Stimulated activated CD8-positive, alpha-beta memory T cell treated with anti-CD3 and anti-CD28 coated beads, Interleukin-12 subunit alpha, Interleukin-12 subunit beta, amount 100 ng/mL, for 1 hour (primary cell): ENCODE measurements around the gene GRB7.
"Not testable (repeated sequence)": the region's sequence is repeated elsewhere in the genome, so short reads cannot be mapped to it uniquely, and the experiment has no call there.

Source experiments
- DNase-seq: peaks from one replicate; pipeline ENCODE4 v3.0.0-alpha.2; 2020; ENCODE audit warnings: low read depth

GRB7 gene

DNA sequence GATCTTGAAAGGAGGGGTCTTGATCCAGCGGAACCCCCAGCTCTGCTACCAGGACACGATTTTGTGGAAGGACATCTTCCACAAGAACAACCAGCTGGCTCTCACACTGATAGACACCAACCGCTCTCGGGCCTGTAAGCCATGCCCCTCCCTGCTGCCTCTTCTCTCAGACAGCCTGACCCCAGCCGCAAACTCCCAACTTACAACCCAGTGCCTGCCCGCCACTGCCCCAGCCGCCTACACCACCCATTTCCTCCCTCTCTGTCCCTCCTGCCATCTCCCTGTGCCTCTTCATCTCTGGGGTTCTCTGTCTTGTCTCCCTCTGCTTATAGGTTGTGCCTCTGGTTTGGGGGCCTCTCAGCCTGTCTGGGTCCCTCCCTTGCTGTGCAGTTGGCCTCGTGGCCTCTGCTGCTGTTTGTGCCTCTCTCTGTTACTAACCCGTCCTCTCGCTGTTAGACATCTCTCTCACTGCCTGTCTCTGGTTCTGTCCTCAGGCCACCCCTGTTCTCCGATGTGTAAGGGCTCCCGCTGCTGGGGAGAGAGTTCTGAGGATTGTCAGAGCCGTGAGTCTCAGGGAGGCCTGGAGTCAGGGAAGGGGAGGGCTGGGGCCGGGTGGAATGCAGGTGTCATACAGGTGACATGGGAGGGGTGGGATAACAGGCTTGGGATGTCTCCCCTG lies 28.3 kb upstream of the GRB7 start:
- DNase-seq: no peak

GRCh38 chr17:39709998-39710964 lies 27.5 kb upstream of the GRB7 start:
- no peak for DNase-seq

- not testable (repeated sequence) for DNase-seq
Measured at GRCh38 chr17:39711071-39711470, 26.7 kb upstream of the GRB7 start.

DNA sequence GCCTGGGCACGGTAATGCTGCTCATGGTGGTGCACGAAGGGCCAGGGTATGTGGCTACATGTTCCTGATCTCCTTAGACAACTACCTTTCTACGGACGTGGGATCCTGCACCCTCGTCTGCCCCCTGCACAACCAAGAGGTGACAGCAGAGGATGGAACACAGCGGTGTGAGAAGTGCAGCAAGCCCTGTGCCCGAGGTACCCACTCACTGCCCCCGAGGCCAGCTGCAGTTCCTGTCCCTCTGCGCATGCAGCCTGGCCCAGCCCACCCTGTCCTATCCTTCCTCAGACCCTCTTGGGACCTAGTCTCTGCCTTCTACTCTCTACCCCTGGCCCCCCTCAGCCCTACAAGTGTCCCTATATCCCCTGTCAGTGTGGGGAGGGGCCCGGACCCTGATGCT lies 25.9 kb upstream of the GRB7 start:
- no peak for DNase-seq

- DNase-seq: no peak
Measured at GRCh38 chr17:39714234-39714633, 23.5 kb upstream of the GRB7 start.

DNA sequence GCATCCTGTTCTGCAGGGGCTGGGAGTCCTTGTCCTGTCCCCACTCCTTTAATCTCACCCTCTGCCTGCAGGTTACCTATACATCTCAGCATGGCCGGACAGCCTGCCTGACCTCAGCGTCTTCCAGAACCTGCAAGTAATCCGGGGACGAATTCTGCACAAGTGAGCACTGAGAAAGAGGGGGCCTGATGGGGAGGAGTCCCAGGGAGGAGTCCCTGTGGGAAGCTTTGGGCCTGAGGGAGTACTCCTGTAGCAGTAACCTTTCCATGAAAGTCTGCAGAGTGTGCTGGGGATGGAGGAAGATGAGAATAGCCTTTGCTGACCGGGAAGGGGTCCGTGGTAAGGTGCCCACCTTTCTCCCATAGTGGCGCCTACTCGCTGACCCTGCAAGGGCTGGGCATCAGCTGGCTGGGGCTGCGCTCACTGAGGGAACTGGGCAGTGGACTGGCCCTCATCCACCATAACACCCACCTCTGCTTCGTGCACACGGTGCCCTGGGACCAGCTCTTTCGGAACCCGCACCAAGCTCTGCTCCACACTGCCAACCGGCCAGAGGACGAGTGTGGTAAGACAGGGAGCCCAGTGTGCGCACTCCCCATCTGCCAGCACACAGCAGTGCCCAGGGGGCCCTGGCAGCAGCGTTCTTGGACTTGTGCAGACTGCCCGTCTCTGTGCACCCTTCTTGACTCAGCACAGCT lies 22.2 kb upstream of the GRB7 start:
- no peak for DNase-seq

DNA sequence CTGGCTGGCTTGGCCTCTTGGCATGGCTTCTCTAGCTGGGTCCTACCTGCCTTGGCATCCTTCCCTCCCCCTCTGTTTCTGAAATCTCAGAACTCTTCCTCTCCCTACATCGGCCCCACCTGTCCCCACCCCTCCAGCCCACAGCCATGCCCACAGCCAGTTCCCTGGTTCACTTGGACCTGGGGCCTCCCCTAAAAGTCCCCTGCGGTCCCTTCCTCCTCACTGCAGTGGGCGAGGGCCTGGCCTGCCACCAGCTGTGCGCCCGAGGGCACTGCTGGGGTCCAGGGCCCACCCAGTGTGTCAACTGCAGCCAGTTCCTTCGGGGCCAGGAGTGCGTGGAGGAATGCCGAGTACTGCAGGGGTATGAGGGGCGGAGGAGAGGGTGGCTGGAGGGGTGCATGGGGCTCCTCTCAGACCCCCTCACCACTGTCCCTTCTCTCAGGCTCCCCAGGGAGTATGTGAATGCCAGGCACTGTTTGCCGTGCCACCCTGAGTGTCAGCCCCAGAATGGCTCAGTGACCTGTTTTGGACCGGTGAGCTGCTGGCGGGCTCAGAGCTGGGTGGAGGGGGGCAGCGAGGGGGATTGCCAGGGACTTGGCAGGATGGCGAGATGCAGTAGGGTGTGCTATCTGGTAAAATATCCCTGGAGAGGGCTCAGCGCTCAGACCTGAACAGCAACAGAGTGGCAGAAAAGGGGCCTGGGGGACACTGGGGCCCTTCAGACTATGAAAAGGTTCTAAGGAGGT lies 21.5 kb upstream of the GRB7 start:
- no peak for DNase-seq

DNA sequence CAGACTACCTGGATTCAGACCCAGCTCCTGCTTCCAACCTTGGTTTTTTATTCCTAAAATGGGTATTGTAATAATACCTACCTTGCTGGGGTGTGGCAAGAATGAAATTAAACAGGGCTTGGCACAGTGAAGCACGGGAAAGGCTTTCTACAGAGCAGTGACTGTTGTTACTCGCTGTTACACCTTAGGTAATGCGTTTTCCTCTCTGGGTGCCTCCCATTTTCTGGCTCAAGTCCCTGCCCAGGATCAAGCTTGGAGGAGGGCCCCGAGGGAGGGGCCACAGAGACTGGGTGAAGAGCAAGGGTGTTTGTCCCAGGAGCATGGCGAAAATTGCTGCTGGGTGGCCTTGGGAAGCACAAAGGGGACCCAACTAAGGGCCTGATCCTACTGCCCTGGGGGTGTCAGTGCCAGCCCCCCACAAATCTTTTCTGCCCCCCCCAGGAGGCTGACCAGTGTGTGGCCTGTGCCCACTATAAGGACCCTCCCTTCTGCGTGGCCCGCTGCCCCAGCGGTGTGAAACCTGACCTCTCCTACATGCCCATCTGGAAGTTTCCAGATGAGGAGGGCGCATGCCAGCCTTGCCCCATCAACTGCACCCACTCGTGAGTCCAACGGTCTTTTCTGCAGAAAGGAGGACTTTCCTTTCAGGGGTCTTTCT lies 20.7 kb upstream of the GRB7 start:
- no peak for DNase-seq

DNA sequence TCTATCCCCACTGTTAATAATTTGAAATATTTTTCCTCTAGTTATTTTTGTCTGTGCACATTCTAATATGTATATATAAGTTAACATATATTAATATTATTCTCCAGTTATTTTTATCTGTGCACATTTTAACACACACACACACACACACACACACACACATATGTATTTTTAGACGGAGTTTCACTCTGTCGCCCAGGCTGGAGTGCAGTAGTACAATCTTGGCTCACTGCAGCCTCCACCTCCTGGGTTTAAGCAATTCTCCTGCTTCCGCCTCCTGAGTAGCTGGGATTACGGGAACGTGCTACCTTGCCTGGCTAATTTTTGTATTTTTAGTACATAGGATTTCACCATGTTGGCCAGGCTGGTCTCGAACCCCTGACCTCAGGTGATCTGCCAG lies 20.1 kb upstream of the GRB7 start:
- no peak for DNase-seq

- no peak for DNase-seq
Measured at GRCh38 chr17:39719563-39720355, 18.0 kb upstream of the GRB7 start.

- DNase-seq: no peak
Measured at GRCh38 chr17:39722104-39722503, 15.6 kb upstream of the GRB7 start.

DNA sequence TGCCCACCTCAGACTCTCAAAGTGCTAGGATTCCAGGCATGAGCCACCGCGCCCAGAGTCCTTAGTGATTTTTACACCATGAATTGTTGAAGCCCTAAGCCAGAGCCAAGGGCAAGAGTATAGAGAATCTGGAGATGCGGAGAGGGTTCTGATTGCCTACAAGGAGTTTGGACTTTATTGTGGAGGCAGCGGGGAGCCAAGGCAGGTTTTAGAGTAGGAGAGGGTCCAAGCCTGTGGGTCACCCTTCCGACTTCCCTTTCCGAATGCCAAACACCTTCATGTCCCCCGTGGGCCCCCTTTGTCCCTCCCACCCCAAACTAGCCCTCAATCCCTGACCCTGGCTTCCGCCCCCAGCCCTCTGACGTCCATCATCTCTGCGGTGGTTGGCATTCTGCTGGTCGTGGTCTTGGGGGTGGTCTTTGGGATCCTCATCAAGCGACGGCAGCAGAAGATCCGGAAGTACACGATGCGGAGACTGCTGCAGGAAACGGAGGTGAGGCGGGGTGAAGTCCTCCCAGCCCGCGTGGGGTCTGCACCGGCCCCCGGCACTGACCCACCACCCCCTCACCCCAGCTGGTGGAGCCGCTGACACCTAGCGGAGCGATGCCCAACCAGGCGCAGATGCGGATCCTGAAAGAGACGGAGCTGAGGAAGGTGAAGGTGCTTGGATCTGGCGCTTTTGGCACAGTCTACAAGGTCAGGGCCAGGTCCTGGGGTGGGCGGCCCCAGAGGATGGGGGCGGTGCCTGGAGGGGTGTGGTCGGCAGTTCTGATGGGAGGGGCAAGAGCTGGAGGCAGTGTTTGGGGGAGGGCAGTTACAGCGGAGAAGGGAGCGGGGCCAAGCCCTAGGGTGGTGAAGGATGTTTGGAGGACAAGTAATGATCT lies 14.5 kb upstream of the GRB7 start:
- DNase-seq: no peak

DNA sequence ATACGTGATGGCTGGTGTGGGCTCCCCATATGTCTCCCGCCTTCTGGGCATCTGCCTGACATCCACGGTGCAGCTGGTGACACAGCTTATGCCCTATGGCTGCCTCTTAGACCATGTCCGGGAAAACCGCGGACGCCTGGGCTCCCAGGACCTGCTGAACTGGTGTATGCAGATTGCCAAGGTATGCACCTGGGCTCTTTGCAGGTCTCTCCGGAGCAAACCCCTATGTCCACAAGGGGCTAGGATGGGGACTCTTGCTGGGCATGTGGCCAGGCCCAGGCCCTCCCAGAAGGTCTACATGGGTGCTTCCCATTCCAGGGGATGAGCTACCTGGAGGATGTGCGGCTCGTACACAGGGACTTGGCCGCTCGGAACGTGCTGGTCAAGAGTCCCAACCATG lies 13.0 kb upstream of the GRB7 start:
- DNase-seq: no peak

GRCh38 chr17:39725923-39726322 lies 11.8 kb upstream of the GRB7 start:
- not testable (repeated sequence) for DNase-seq

DNA sequence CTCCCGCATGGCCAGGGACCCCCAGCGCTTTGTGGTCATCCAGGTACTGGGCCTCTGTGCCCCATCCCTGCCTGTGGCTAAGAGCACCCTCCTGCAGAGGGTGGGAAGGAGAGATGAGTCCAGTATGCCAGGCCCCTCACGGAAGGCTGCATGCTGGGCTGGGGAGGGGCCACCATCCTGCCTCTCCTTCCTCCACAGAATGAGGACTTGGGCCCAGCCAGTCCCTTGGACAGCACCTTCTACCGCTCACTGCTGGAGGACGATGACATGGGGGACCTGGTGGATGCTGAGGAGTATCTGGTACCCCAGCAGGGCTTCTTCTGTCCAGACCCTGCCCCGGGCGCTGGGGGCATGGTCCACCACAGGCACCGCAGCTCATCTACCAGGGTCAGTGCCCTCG lies 11.1 kb upstream of the GRB7 start:
- no peak for DNase-seq

- no peak for DNase-seq
Measured at GRCh38 chr17:39727556-39727955, 10.2 kb upstream of the GRB7 start.

GRCh38 chr17:39729280-39729851 lies 8.4 kb upstream of the GRB7 start:
- no peak for DNase-seq

DNA sequence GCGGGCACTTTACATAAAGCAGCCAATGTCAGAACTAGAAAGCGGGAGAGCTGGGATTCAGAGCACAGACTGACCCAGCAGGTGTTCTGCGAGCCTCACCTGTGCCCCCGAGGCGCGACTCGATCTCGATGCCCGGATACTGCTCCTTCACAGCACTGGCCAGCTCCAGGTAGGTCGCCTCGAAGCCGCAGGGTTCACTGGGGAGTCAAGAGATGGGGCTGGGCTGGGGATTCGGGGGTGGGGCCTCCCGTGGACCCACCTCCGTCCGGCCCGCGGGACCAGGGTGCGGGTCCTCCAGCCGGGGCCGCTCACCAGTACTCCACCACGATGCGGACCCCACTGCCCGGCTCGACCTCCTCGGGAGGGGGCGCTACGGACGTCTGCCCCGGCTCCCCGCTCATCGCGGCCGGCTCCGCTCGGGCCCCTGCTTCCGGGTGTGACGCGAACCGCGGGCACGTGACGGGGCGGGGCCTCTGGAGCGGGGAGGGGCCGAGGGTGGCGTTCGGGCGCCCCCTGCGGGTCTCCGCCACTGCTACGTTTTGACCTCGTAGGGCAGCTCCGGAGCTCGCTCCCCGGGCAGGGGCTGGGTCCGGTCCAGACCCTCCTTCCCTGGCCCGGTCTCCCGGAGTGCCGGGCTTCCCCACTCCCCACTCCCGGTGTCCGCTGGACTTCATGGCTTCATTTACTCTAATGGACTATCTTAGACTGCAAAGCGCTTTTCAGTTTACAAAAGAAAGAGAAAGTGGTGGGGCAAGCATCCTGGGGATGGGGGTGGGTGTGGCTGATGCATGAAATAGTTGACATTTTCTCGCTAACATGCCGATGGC lies 7.4 kb upstream of the GRB7 start, which contains the start of gene MIEN1:
Gene MIEN1 (minus strand): TSS at position 438 of the 827 bp plus-strand sequence. CDS start 37 bp downstream, at position 401.
- DNase-seq: peak; percentile 90
